Stomach smooth muscle (tissue), 2 donors: ENCODE results near the gene AKAP17A.
"Not testable (repeated sequence)": the region's sequence is repeated elsewhere in the genome, so short reads cannot be mapped to it uniquely, and the experiment has no call there.

ENCODE experiments used
- H3K27ac ChIP-seq: one replicate; pipeline ENCODE4 v1.7.0; 2013; ENCODE audit warnings: mild to moderate bottlenecking, low read length, inconsistent platforms
- H3K27me3 ChIP-seq, 2 donors: one replicate each; pipeline ENCODE4 v1.7.0; 2013; ENCODE audit warnings: low read length in 2 of 2; ENCODE audit not compliant: insufficient read depth in 2 of 2, control insufficient read depth in 1 of 2
- H3K36me3 ChIP-seq, 2 donors: one replicate each; pipeline ENCODE4 v1.7.0; 2013; ENCODE audit warnings: low read length in 2 of 2; ENCODE audit not compliant: control insufficient read depth in 2 of 2, insufficient read depth in 2 of 2
- H3K4me1 ChIP-seq: one replicate; pipeline ENCODE4 v1.7.0; 2013; ENCODE audit warnings: low read length; ENCODE audit not compliant: control insufficient read depth, insufficient read depth
- H3K4me3 ChIP-seq, 2 donors: one replicate each; pipeline ENCODE4 v1.7.0; 2013; ENCODE audit warnings: low read length in 2 of 2
- H3K9ac ChIP-seq, 2 donors: one replicate each; pipeline ENCODE4 v1.7.0; 2013; ENCODE audit warnings: low read length in 2 of 2, mild to moderate bottlenecking in 1 of 2
- H3K9me3 ChIP-seq, 2 donors: one replicate each; pipeline ENCODE4 v1.7.0; 2013; ENCODE audit warnings: low read length in 2 of 2; ENCODE audit not compliant: control insufficient read depth in 2 of 2
- donor health status: healthy.
- donor health status: Pancreatic carcinoma.

The AKAP17A gene

DNA sequence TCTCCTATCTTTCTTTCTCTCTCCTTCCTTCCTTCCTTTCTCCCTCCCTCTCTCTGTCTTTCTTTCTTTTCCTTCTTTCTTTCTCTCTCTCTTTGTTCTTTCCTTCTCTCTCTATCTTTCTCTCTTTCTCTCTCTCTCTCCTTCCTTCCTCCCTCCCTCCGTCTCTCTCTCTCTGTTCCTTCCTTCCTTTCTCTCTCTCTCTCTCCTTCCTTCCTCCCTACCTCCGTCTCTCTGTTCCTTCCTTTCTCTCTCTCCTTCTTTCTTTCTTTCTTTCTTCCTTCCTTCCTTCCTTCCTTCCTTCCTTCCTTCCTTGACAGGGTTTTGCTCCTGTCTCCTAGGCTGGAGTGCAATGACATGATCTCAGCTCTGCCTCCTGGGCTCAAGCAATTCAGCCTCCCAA is 30.2 kb upstream of the AKAP17A start:
- no peak overlapping the region for H3K4me3 ChIP-seq
- no peaks in the 10 kb centered on the region for H3K4me1 ChIP-seq
- no peaks in the 10 kb centered on the region for H3K36me3 ChIP-seq
- H3K27ac ChIP-seq, result no peak overlapping the region
- H3K27me3 ChIP-seq, result no peaks in the 10 kb centered on the region
- no peaks in the 10 kb centered on the region for H3K9me3 ChIP-seq
- no peak overlapping the region for H3K9ac ChIP-seq

DNA sequence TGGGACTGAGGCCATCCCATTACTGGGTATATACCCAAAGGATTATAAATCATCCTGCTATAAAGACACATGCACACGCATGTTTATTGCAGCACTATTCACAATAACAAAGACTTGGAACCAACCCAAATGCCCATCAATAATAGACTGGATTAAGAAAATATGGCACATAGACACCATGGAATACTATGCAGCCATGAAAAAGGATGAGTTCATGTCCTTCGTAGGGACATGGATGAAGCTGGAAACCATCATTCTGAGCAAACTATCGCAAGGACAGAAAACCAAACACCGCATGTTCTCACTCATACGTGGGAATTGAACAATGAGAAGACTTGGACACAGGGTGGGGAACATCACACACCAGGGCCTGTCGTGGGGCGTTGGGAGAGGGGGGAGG is 27.3 kb upstream of the AKAP17A start:
- H3K9me3 ChIP-seq, H3K4me1 ChIP-seq, H3K36me3 ChIP-seq, H3K27ac ChIP-seq, H3K4me3 ChIP-seq, H3K9ac ChIP-seq, H3K27me3 ChIP-seq: not testable (repeated sequence)

DNA sequence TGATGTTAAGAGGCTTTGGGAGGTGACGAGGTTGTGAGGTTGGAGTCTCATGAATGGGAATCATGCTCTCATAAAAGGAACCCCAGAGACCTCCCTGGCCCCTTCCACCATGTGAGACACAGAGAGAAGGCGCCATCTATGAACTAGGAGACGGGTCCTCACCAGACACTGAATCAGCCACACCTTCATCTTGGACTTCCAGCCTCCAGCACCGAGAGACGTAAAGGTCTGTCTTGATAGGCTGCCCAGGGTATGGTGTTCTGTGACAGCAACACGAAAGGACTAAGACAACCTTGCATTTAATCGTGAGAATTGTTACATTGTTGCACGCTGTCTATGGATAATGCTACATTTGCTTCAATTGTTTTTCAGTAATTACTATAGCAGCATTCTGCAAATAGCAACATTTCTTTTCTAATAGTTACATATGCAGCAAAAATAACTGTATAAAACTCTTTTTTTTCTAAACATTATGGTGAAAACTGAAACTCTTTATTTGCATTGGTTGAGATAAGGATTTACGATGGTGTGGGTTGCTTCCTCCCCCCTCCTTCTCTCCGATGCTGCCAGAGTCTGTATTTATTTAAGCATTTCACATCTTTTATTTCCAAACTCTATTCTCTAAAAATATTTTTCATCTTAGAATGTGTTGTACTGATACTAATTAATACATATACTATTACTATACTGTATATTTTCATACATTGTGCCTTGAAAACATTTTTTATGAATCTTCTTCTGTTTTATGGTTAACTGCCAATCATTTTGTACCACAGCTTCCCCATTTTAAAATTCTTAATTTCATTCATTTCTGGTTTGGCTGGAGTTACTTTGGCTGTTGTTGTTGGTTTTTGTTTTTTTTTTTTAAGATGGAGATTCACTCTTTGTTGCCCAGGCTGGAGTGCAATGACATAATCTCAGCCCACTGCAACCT is 26.4 kb upstream of the AKAP17A start:
- Histone ChIP-seq H3K27me3 (no peaks in the 10 kb centered on the region), H3K27ac (no peak overlapping the region), H3K9me3 (no peaks in the 10 kb centered on the region), H3K9ac (no peak overlapping the region), H3K4me3 (no peak overlapping the region), H3K4me1 (no peaks in the 10 kb centered on the region), H3K36me3 (no peaks in the 10 kb centered on the region)

DNA sequence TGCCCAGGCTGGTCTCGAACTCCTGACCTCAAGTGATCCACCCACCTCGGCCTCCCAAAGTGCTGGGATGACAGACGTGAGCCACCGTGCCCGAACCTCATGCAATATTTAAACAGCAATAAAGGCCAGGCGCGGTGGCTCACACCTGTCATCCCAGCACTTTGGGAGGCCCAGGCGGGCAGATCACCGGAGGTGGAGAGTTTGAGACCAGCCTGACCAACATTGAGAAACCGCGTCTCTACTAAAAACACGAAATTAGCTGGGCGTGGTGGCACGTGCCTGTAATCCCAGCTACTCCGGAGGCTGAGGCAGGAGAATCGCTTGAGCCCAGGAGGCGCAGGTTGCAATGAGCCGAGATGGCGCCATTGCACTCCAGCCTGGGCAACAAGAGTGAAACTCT is 17.2 kb upstream of the AKAP17A start:
- not testable (repeated sequence) for H3K4me1 ChIP-seq, H3K27me3 ChIP-seq, H3K9ac ChIP-seq, H3K9me3 ChIP-seq, H3K4me3 ChIP-seq, H3K36me3 ChIP-seq, H3K27ac ChIP-seq

DNA sequence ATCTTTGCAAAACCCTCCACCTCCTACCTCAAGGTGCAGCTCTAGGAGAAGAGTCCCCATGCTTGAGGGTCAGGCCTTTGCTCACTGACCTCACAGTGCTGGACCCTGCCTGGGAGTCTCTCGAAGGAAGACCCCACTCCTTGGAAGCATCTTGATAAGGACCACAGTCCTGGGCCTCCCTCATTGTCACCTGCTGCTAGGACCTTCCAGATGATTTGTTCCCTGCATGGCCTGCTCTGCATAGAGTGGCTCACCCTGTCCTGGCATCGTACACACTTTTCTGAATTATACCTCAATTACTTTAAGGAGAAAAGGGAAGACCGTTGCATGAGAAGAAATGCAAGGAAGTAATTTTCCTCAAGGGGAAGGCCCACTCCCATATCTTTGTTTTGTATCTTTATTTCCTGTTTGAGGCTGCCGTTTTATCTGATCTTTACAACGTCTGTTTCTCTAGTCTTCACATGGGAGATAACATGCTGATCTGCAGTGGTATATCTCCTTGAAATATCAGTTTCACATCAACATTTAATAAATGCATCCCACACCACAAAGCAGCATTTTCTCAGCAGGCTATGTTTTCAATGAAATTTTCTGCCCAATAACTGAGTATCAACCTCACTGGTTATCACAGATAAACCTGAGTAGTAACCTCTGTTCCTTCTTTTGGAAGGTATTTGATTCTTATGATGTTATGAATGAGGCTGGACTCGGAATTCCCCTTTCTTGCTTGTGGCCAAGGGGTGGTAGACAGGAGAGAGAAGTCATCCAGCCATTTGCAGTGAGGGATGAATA is 15.0 kb upstream of the AKAP17A start:
- H3K27me3 ChIP-seq, result no peaks in the 10 kb centered on the region

DNA sequence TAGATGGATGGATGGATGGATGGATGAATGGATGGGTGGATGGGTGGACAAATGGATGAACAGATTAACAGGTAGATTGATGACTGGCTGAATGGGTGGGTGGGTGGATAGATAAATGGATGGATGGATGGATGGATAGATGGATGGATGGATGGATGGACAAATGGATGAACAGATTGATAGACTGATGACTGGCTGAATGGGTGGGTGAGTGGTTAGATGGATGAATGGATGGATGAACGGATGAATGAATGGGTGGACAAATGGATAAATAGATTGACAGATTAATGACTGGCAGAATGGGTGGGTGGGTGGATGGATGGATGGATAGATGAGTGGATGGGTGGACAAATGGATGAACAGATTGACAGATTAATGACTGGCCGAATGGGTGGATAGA is 13.6 kb upstream of the AKAP17A start:
- no peaks in the 10 kb centered on the region for H3K27me3 ChIP-seq
- H3K9me3 ChIP-seq, result no peaks in the 10 kb centered on the region
- H3K4me1 ChIP-seq, result no peaks in the 10 kb centered on the region
- H3K4me3 ChIP-seq, result no peak overlapping the region
- no peak overlapping the region for H3K27ac ChIP-seq
- no peak overlapping the region for H3K9ac ChIP-seq
- H3K36me3 ChIP-seq, result no peaks in the 10 kb centered on the region

More for the DNA sequence above, 15.0 kb upstream of the AKAP17A start:
- Histone ChIP-seq H3K36me3 (no peaks in the 10 kb centered on the region), H3K9ac (no peak overlapping the region), H3K4me3 (no peak overlapping the region), H3K4me1 (no peaks in the 10 kb centered on the region), H3K9me3 (no peaks in the 10 kb centered on the region), H3K27ac (no peak overlapping the region)

DNA sequence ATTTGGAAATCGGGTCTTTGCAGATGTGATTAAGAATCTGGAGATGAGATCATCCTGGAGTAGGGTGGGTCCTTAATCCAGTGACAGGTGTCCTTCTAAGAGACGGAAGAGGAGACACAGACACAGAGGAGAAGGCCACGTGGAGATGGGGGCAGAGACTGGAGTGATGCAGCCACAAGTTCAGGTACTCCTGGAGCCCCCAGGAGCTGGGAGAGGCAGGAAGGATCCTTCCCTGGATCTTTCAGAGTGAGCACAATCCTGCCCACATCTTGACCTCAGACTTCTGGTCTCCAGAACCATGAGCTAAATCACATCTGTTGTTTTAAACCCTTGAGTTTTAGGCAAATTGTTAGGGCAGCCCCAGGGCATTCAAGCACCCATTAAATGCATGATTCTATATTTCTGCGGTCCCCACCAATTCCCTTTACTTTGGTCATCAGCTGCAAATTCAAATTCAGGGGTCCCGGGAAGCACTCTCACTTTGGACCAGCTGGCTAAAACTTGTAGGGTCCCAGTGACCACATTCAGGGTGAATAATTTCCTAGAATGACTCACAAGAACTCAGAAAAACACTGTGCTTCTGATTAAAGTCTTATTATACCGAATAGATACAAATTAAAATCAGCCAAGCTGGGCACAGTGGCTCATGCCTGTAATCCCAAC is 12.8 kb upstream of the AKAP17A start:
- Histone ChIP-seq H3K9me3 (no peaks in the 10 kb centered on the region), H3K4me1 (no peaks in the 10 kb centered on the region), H3K9ac (no peak overlapping the region), H3K27me3 (no peaks in the 10 kb centered on the region), H3K27ac (no peak overlapping the region), H3K4me3 (no peak overlapping the region), H3K36me3 (no peaks in the 10 kb centered on the region)

DNA sequence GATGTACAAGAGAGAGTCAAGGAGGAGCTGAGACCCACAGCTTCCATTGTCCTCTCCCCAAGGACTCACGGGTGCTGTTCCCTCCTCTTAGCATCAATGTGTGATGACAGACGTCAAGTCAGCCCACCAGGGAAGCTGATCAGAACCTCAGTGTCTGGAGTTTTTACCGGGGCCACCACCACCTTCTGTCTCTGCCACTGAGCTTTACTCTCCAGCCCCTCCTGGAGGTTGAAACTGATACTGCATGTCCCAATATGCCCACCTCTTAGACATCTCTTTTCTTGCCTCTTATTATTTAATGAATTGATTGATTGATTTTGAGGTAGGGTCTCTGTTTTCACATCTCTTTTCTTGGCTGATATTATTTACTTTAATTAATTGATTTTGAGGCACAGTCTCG is 10.3 kb upstream of the AKAP17A start:
- Histone ChIP-seq H3K4me1 (no peaks in the 10 kb centered on the region), H3K27me3 (no peaks in the 10 kb centered on the region), H3K9me3 (no peaks in the 10 kb centered on the region), H3K9ac (no peak overlapping the region), H3K36me3 (no peaks in the 10 kb centered on the region), H3K27ac (no peak overlapping the region), H3K4me3 (no peak overlapping the region)

DNA sequence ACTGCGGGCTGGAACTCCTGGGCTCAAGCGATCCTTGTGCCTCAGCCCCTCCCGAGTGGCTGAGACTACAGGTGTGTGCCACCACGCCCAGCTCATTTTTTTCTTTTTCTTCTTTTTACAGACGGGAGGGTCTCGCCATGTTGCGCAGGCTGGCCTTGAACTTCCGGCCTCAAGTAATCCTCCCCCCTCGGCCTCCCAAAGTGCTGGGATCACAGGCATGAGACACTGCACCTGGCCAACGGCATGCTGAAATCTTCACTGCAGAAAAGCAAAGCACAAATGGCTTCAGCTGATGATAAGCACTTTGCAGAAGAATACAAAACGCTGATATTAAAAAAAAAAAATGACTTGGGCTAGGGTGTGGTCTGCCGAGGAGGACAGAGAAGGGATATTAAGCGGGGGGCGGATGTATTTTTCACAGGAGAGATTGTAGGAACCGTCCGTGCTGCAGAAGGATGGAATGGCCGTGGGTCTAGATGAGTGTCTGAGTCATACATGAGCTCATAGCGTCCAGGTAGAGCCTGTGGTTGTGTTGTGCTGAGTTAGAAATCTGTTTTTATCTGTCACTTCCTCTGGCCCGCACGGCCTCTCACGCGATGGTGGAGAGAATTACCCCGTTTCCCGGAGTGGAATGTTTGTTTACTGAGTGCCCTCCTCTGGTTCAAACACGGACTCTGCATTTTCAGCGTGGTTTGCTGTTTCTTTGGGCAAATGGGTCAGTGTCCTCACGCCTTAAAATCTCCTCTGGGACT is 8.5 kb upstream of the AKAP17A start:
- H3K9ac ChIP-seq, result no peak overlapping the region
- H3K36me3 ChIP-seq, result no peaks in the 10 kb centered on the region
- H3K4me3 ChIP-seq, result no peak overlapping the region
- no peak overlapping the region for H3K27ac ChIP-seq
- H3K4me1 ChIP-seq, result no peaks in the 10 kb centered on the region
- H3K27me3 ChIP-seq, result no peaks in the 10 kb centered on the region
- H3K9me3 ChIP-seq, result no peaks in the 10 kb centered on the region

DNA sequence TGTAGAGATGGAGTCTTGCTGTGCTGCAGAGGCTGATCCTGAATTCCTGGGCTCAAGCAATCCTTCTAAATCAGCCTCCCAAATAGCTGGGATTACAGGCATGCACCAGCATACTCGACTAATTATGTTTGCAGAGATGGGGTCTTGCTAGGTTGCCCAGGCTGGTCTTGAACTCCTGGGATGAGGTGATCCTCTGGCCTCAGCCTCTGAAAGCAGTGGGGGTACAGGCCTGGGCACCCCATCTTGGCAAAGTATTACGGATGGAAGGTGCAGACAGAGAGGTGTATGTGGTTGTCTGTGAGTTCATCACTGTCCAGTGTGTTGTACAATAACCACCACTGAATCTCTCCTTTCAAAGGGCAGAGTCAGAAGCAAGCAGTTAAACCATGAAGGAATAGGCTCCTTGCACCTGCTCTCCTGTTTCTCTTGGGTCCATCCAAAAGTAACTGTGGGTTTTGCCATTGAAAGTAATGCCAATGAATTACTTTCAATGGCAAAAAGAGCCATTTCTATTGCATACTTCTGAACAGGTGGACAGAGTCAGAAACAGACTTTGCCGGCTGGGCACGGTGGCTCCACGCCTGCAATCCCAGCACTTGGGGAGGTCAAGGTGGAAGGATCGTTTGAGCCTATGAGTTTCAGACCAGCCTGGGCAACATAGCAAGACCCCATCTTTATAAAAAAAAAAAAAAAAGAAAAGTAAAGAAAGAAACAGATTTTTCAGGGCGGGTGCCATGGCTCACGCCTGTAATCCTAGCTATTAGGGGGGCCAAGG is 7.0 kb upstream of the AKAP17A start:
- Histone ChIP-seq H3K4me1 (no peaks in the 10 kb centered on the region), H3K9ac (no peak overlapping the region), H3K9me3 (no peaks in the 10 kb centered on the region), H3K27ac (no peak overlapping the region), H3K36me3 (no peaks in the 10 kb centered on the region), H3K4me3 (no peak overlapping the region), H3K27me3 (no peaks in the 10 kb centered on the region)
